Measurements from ENCODE around the gene ALPG. TPM values are rescaled to one million over a fixed set of nuclear protein-coding genes. Genes with fewer than 3 reads are reported as not detected.

The ALPG gene
- total RNA-seq, 1 donor from 2014 or later: not detected

DNA sequence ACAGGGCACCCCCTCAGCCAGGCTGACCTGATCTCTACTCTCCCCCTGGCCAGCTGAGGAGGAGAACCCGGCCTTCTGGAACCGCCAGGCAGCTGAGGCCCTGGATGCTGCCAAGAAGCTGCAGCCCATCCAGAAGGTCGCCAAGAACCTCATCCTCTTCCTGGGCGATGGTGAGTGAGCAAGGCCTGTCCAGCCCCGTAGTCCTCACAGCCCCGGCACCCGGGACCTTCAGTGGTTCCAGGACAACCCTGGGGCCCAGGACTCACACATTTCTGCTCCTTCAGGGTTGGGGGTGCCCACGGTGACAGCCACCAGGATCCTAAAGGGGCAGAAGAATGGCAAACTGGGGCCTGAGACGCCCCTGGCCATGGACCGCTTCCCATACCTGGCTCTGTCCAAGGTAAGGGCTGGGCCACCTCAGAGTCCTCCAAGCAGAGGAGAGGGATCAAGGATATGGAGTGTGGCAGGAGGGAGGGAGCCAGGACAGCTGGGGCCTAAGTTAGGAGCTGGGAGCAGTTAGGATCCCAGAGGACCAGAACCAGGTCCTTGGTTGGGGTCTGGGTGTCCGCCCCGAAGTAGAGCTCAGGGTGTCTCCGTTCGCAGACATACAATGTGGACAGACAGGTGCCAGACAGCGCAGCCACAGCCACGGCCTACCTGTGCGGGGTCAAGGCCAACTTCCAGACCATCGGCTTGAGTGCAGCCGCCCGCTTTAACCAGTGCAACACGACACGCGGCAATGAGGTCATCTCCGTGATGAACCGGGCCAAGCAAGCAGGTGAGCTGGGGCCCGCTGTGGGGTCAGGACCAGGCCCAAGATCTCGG lies 49.9 kb downstream of the ALPG start:
- intact Hi-C loops (cut with micrococcal nuclease): no loop called here

DNA sequence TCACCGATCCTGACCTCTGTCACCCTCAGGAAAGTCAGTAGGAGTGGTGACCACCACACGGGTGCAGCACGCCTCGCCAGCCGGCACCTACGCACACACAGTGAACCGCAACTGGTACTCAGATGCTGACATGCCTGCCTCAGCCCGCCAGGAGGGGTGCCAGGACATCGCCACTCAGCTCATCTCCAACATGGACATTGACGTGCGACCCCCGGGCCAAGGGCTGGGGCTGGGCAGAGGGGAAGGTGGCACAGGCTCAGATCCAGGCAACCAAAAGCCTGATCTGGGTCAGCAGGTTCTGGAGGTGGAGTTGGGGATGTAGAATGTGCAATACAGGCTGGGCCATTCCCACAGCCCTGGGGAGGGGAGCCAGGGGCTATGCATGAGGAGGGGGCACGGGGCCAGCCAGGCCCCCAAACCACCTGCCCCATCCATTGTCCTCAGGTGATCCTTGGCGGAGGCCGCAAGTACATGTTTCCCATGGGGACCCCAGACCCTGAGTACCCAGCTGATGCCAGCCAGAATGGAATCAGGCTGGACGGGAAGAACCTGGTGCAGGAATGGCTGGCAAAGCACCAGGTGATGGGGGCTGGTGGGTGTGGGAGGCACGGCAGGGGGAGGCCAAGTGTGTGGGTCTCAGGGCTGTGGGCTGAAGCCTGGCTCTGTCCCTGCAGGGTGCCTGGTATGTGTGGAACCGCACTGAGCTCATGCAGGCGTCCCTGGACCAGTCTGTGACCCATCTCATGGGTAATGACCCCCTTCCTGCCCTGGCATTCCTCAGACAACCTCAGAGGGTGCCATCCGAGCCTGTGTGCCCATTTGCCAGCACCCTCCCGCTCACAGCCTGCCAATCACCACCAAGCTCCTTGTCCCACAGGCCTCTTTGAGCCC lies 50.7 kb downstream of the ALPG start:
- intact Hi-C loops (cut with micrococcal nuclease): no loop called here

DNA sequence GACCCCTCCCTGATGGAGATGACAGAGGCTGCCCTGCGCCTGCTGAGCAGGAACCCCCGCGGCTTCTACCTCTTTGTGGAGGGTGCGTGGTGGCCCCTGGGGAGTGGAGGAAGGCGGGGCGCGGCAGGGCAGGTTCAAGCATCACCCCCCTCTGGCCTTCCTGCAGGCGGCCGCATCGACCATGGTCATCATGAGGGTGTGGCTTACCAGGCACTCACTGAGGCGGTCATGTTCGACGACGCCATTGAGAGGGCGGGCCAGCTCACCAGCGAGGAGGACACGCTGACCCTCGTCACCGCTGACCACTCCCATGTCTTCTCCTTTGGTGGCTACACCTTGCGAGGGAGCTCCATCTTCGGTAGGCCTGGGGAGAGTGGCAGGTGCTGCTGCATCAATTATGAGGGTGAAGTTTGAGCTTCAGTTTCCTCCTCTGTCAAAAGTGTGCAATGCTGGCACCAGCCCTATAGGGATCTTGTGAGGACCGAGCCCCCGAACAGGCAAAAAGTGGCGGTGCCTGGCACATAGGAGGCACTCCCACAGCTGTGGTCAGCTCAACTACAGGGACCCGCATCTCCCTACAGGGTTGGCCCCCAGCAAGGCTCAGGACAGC lies 51.5 kb downstream of the ALPG start:
- intact Hi-C loops (cut with micrococcal nuclease): no loop called here

DNA sequence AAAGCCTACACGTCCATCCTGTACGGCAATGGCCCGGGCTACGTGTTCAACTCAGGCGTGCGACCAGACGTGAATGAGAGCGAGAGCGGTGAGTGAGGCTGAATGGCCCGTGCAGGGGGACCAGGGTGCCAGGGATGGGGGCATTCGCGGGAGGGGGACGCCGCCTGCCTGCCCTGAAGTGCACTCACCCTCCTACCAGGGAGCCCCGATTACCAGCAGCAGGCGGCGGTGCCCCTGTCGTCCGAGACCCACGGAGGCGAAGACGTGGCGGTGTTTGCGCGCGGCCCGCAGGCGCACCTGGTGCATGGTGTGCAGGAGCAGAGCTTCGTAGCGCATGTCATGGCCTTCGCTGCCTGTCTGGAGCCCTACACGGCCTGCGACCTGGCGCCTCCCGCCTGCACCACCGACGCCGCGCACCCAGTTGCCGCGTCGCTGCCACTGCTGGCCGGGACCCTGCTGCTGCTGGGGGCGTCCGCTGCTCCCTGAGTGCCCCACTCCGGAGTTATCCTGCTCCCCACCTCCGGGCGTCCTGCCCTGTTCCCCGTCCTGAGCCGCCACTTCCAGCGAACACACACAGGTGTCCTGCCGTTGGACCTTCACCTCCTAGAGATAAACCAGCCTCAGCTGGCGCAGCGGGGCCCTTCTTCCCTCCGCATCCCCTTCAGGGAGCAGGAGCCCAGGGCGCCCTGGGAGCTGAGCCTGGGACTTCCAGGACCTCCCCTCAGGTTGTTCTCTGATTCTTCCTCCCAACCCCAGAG lies 52.2 kb downstream of the ALPG start:
- intact Hi-C loops (cut with micrococcal nuclease): no loop called here

DNA sequence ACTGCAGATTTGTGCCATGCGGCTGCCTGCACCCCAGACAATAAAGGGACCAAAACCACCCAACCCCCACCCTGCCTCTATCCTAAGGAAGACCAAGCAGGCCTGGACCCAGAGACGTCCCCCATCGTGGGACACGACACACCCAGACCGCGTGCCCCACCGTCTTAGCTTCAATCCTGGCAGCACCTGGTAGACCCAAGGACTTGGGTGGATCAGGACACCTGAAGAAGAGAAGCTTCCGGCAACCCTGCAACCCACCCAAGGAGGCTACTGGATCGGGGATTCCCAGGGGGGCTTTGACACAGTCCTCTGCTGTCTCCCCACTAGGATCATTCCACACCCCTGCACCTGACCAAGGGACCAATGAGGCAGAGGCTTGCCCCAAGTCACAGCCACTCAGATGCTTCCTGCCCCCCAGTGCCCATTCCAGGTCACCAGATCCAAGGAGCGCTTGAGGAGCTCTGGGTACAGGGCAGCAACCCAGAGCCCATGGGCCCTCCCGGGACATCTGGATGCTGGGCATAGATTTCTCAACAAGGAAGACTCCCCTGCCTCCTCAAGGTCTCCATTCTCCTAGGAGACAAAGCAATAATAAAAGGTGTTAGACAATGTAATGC lies 52.9 kb downstream of the ALPG start:
- intact Hi-C loops (cut with micrococcal nuclease): no loop called here

DNA sequence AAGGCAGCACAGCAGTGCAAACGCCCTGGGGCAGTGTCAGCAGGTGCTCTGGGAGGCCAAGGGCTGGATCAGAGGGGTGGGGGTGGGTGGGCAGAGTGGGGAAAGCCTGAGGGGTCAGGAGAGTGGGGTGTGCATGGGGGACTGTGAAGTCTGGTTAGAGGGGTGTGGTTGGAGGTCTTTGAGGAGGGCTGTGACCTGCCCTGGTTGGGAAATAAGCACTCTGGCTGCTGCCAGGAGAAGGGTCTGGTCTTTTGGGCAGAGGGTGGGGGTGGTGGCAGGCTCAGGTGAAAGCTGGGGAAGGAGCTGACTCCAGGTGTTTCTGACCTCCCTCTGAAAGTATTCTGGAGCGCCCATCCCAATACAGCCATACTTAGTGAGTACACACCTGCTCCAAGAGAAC lies 53.5 kb downstream of the ALPG start:
- intact Hi-C loops (cut with micrococcal nuclease): no loop called here

Other genes starting within 250 kb of the ALPG start
- not detected in 2 replicates for gene ALPP, start 28.1 kb upstream of the ALPG start, total RNA-seq
- gene ALPI, start 49.3 kb downstream of the ALPG start, total RNA-seq: not detected in 2 replicates
- 0.07 TPM in 1 of 2 replicates, not detected in the other for gene ECEL1, start 81.0 kb downstream of the ALPG start, total RNA-seq
- gene PRSS56, start 113.5 kb downstream of the ALPG start, total RNA-seq: not detected in 2 replicates
- gene CHRND, start 119.3 kb downstream of the ALPG start, total RNA-seq: not detected in 2 replicates
- not detected in 2 replicates for gene CHRNG, start 132.8 kb downstream of the ALPG start, total RNA-seq
- gene TIGD1, start 143.7 kb downstream of the ALPG start, total RNA-seq: 8.3 and 8.8 TPM in 2 replicates
- gene EIF4E2, start 143.8 kb downstream of the ALPG start, total RNA-seq: 79.0 and 79.3 TPM in 2 replicates
- 1.0 and 1.1 TPM in 2 replicates for gene EFHD1, start 226.8 kb downstream of the ALPG start, total RNA-seq

All from T-helper 2 cell treated with Interferon-gamma antibody and Interleukin-4, amounts not matched to agents 100 ng/mL and 5 ng/mL, for 36 hours (primary cell).